ENCODE results near the gene AGRN. TPM values are rescaled to one million over a fixed set of nuclear protein-coding genes. Genes with fewer than 3 reads are reported as not detected.

The AGRN gene
- total RNA-seq, 2 experiments from 2014 or later: 18.8 to 19.3 TPM

- H3K4me1 Mint-ChIP-seq: peaks cover 8% of the 10 kb centered on the region
- POLR2A ChIA-PET: interaction anchor here (1.2 kb wide), 1 partner anchor 16 kb away, joined by 3 read pairs; no protein-coding TSS in a partner anchor
- no peak overlapping the region for H3K4me3 Mint-ChIP-seq
- peaks cover 7% of the 10 kb centered on the region for H3K36me3 Mint-ChIP-seq
- no peak for DNase-seq
- ATAC-seq (ENCODE audit: low read depth): no peak
- H3K27ac Mint-ChIP-seq: no peak overlapping the region
- no peaks in the 10 kb centered on the region for H3K27me3 Mint-ChIP-seq
- H3K9me3 Mint-ChIP-seq: no peaks in the 10 kb centered on the region
Measured at GRCh38 chr1:1043921-1044320, 24.0 kb downstream of the AGRN start.

DNA sequence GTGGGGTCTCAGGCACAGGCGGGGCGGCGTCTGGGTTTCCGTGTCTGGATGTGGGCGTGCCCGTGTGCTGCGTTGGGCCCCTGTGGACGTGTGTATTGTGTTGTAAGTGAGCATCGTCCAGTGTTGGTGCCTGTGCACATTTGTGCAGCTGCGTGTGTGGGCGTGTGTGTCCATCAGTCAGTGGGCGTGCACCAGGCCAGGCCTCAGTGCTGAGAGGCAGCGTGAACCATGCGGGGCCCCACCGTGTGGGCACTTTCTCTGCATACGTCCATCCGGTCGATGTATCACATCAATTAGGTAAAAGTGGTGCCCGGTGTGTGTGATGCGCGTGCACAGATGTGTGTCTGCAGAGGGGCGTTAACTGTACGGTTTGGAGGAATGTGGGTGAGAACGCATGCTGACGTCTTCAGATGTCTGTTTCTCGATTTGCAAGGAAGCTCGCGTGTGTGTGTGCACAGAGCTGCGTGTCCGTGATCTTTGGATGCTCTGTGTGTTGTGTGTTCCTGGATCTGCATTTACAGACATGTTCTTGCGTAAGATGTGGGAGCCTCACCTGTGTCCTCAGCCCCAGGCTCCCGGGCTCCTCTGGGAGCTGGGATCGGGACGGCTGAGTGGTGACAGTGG is 24.6 kb downstream of the AGRN start:
- ATAC-seq (ENCODE audit: low read depth) (no peak), DNase-seq (no peak)
- Mint-ChIP-seq H3K27ac (no peak overlapping the region), H3K4me3 (no peak overlapping the region), H3K27me3 (no peaks in the 10 kb centered on the region), H3K9me3 (no peaks in the 10 kb centered on the region), H3K36me3 (peaks cover 7% of the 10 kb centered on the region), H3K4me1 (peaks cover 3% of the 10 kb centered on the region)
- POLR2A ChIA-PET: interaction anchor here (1.2 kb wide), 1 partner anchor 16 kb away, joined by 3 read pairs; no protein-coding TSS in a partner anchor

DNA sequence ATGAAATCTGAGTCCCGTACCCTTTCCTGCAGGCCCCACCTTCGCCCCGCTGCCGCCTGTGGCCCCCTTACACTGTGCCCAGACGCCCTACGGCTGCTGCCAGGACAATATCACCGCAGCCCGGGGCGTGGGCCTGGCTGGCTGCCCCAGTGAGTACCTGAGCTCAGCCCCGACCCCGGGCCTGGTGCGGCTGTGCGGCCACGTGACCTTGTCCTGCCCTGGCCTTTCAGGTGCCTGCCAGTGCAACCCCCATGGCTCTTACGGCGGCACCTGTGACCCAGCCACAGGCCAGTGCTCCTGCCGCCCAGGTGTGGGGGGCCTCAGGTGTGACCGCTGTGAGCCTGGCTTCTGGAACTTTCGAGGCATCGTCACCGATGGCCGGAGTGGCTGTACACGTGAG is 25.2 kb downstream of the AGRN start:
- DNase-seq: no peak
- no peak for ATAC-seq (ENCODE audit: low read depth)
- H3K9me3 Mint-ChIP-seq: no peaks in the 10 kb centered on the region
- H3K27me3 Mint-ChIP-seq: no peaks in the 10 kb centered on the region
- peaks cover 7% of the 10 kb centered on the region for H3K36me3 Mint-ChIP-seq
- H3K27ac Mint-ChIP-seq: no peak overlapping the region
- no peak overlapping the region for H3K4me3 Mint-ChIP-seq
- no peaks in the 10 kb centered on the region for H3K4me1 Mint-ChIP-seq
- POLR2A ChIA-PET: no interaction called here

- H3K4me1 Mint-ChIP-seq: no peaks in the 10 kb centered on the region
- peaks cover 9% of the 10 kb centered on the region for H3K36me3 Mint-ChIP-seq
- H3K4me3 Mint-ChIP-seq: no peak overlapping the region
- no peaks in the 10 kb centered on the region for H3K9me3 Mint-ChIP-seq
- POLR2A ChIA-PET: no interaction called here
- DNase-seq (no peak), ATAC-seq (ENCODE audit: low read depth) (no peak)
- no peak overlapping the region for H3K27ac Mint-ChIP-seq
- H3K27me3 Mint-ChIP-seq: no peaks in the 10 kb centered on the region
Measured at GRCh38 chr1:1046243-1046642, 26.3 kb downstream of the AGRN start.

DNA sequence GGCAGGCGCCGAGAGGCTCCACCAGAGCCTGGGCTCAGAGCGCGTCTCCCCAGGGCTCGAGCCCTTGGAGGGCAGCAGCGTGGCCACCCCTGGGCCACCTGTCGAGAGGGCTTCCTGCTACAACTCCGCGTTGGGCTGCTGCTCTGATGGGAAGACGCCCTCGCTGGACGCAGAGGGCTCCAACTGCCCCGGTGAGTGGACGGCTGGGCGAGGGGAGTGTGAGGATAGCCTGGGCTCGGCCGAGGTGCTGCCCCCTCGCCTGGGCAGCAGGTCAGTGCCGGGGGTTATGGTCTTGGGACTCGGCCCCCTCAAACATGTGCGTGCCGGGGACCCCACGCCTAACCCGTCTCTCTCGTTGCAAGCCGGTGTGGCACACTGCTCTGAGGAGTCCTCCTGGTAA is 26.8 kb downstream of the AGRN start:
- H3K27me3 Mint-ChIP-seq: no peaks in the 10 kb centered on the region
- H3K9me3 Mint-ChIP-seq: no peaks in the 10 kb centered on the region
- no peak overlapping the region for H3K27ac Mint-ChIP-seq
- H3K4me3 Mint-ChIP-seq: no peak overlapping the region
- no peaks in the 10 kb centered on the region for H3K4me1 Mint-ChIP-seq
- DNase-seq (no peak), ATAC-seq (ENCODE audit: low read depth) (no peak)
- POLR2A ChIA-PET: no interaction called here
- H3K36me3 Mint-ChIP-seq: peaks cover 9% of the 10 kb centered on the region

DNA sequence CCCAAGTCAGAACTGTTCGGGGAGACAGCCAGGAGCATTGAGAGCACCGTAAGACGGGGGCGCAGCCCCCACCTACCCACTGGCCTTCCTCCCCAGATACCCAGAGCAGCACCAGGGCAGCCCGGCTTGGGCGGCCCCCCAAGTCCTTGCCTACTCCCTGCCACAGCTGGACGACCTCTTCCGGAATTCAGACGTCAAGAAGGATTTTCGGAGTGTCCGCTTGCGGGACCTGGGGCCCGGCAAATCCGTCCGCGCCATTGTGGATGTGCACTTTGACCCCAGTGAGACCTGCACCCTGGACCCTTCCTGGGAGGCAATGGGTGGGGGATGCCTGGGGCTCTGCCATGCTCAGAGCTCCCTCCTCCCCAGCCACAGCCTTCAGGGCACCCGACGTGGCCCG is 27.5 kb downstream of the AGRN start:
- H3K4me1 Mint-ChIP-seq: no peaks in the 10 kb centered on the region
- peaks cover 12% of the 10 kb centered on the region for H3K36me3 Mint-ChIP-seq
- H3K4me3 Mint-ChIP-seq: no peak overlapping the region
- POLR2A ChIA-PET: no interaction called here
- ATAC-seq (ENCODE audit: low read depth) (no peak), DNase-seq (no peak)
- H3K27ac Mint-ChIP-seq: no peak overlapping the region
- H3K9me3 Mint-ChIP-seq: peaks cover 3% of the 10 kb centered on the region
- H3K27me3 Mint-ChIP-seq: no peaks in the 10 kb centered on the region

- POLR2A ChIA-PET: no interaction called here
Measured at GRCh38 chr1:1047963-1048362, 28.0 kb downstream of the AGRN start.

GRCh38 chr1:1048765-1049164 is 28.8 kb downstream of the AGRN start:
- peaks cover 9% of the 10 kb centered on the region for H3K36me3 Mint-ChIP-seq
- no peaks in the 10 kb centered on the region for H3K27me3 Mint-ChIP-seq
- H3K9me3 Mint-ChIP-seq: peaks cover 3% of the 10 kb centered on the region
- H3K4me1 Mint-ChIP-seq: no peaks in the 10 kb centered on the region
- POLR2A ChIA-PET: no interaction called here
- ATAC-seq (ENCODE audit: low read depth) (no peak), DNase-seq (no peak)
- H3K4me3 Mint-ChIP-seq: no peak overlapping the region
- no peak overlapping the region for H3K27ac Mint-ChIP-seq

More at GRCh38 chr1:1047963-1048362, 28.0 kb downstream of the AGRN start:
- DNase-seq (no peak), ATAC-seq (ENCODE audit: low read depth) (no peak)
- peaks cover 3% of the 10 kb centered on the region for H3K9me3 Mint-ChIP-seq
- H3K27ac Mint-ChIP-seq: no peak overlapping the region
- H3K4me1 Mint-ChIP-seq: no peaks in the 10 kb centered on the region
- no peak overlapping the region for H3K4me3 Mint-ChIP-seq
- no peaks in the 10 kb centered on the region for H3K27me3 Mint-ChIP-seq
- peaks cover 12% of the 10 kb centered on the region for H3K36me3 Mint-ChIP-seq

DNA sequence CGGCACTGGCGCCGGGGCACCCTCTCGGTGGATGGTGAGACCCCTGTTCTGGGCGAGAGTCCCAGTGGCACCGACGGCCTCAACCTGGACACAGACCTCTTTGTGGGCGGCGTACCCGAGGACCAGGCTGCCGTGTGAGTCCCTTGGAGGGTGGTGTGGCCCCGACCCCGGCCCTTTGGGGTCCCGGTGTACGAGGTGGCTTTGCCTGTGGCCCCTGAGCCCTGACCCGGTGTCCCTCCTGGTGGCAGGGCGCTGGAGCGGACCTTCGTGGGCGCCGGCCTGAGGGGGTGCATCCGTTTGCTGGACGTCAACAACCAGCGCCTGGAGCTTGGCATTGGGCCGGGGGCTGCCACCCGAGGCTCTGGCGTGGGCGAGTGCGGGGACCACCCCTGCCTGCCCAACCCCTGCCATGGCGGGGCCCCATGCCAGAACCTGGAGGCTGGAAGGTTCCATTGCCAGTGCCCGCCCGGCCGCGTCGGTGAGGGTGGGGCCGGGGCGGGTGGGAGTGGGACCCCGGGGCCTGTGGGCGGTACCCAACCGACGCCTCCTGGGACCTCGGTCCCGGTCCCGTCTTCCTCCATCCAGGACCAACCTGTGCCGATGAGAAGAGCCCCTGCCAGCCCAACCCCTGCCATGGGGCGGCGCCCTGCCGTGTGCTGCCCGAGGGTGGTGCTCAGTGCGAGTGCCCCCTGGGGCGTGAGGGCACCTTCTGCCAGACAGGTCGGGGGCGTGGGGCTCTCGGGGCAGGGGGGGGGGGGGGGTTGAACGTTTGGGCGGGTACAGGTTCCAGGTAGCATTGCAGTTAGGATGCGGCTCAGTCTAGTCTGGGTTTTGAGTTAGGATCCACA is 29.6 kb downstream of the AGRN start:
- Mint-ChIP-seq H3K4me1 (no peaks in the 10 kb centered on the region), H3K27ac (no peak overlapping the region), H3K4me3 (no peak overlapping the region), H3K27me3 (no peaks in the 10 kb centered on the region), H3K9me3 (peaks cover 3% of the 10 kb centered on the region), H3K36me3 (peaks cover 9% of the 10 kb centered on the region)
- ATAC-seq (ENCODE audit: low read depth) (no peak), DNase-seq (no peak)
- POLR2A ChIA-PET: no interaction called here

- no peaks in the 10 kb centered on the region for H3K27me3 Mint-ChIP-seq
- POLR2A ChIA-PET: no interaction called here
- no peak overlapping the region for H3K27ac Mint-ChIP-seq
- no peaks in the 10 kb centered on the region for H3K4me1 Mint-ChIP-seq
- no peak overlapping the region for H3K4me3 Mint-ChIP-seq
- no peak for DNase-seq
- peaks cover 3% of the 10 kb centered on the region for H3K9me3 Mint-ChIP-seq
- H3K36me3 Mint-ChIP-seq: peaks cover 6% of the 10 kb centered on the region
- no peak for ATAC-seq (ENCODE audit: low read depth)
Measured at GRCh38 chr1:1050577-1051052, 30.7 kb downstream of the AGRN start.

- peaks cover 3% of the 10 kb centered on the region for H3K9me3 Mint-ChIP-seq
- no peak overlapping the region for H3K4me3 Mint-ChIP-seq
- POLR2A ChIA-PET: no interaction called here
- DNase-seq (no peak), ATAC-seq (ENCODE audit: low read depth) (no peak)
- peaks cover 6% of the 10 kb centered on the region for H3K36me3 Mint-ChIP-seq
- no peaks in the 10 kb centered on the region for H3K27me3 Mint-ChIP-seq
- H3K27ac Mint-ChIP-seq: no peak overlapping the region
- no peaks in the 10 kb centered on the region for H3K4me1 Mint-ChIP-seq
Measured at GRCh38 chr1:1051127-1051810, 31.3 kb downstream of the AGRN start.

DNA sequence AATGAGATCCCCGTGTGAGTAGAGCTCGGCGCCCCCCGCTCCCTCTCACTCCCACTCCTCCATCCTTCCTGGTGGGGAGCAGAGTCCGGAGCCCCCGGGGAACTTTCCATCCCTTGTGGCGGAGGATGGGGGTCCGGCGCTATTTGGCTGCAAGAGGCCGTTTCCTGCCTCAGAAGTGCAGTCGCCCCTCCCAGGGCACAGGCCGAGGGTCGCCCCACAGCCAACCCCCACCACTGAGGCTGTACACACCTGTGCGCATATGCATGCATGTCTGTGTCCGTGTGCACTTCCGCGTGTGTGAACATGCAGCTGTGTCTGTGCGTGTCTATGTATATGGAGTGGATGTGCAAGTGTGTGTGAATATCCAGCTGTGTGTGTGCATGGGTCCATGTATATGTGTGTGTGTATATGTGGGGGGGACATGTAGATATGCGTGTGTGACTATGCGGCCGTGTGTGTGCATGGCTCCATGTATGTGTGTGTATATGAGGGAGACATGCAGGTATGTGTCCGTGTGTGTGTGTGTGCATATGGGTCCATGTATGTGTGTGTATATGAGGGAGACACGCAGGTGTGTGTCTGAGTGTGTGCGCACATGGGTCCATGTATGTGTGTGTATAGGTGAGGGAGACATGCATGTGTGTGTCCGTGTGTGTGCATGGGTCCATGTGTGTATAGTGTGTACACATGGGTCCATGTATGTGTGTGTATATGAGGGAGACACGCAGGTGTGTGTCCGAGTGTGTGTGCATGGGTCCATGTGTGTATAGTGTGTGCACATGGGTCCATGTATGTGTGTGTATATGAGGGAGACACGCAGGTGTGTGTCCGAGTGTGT is 32.3 kb downstream of the AGRN start:
- no peak overlapping the region for H3K4me3 Mint-ChIP-seq

DNA sequence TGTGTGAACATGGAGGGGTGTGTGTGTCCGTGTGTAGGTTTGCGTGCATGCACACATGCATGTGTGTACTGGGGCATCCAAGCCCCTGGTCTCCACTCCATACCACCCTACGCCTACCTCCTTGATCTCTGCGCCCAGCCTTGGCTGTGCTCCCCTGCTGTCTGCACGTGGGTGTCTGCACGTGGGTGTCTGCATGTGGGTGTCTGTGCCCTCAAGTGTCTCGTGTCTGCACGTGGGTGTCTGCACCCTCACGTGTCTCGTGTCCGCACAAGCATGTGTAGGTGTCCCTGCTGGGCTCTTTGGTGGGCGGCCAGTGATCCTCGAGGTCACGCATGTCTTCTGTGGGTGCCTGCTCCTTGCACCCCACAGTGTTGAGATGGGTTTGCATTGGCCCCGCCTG is 33.1 kb downstream of the AGRN start:
- POLR2A ChIA-PET: no interaction called here
- H3K36me3 Mint-ChIP-seq: peaks cover 6% of the 10 kb centered on the region
- ATAC-seq (ENCODE audit: low read depth) (no peak), DNase-seq (no peak)
- H3K4me3 Mint-ChIP-seq: no peak overlapping the region
- H3K4me1 Mint-ChIP-seq: peaks cover 2% of the 10 kb centered on the region
- H3K9me3 Mint-ChIP-seq: peaks cover 3% of the 10 kb centered on the region
- H3K27ac Mint-ChIP-seq: no peak overlapping the region
- peaks cover 6% of the 10 kb centered on the region for H3K27me3 Mint-ChIP-seq

More for the DNA sequence above, 32.3 kb downstream of the AGRN start:
- peaks cover 6% of the 10 kb centered on the region for H3K36me3 Mint-ChIP-seq
- POLR2A ChIA-PET: no interaction called here
- H3K9me3 Mint-ChIP-seq: peaks cover 3% of the 10 kb centered on the region
- H3K27me3 Mint-ChIP-seq: no peaks in the 10 kb centered on the region
- no peak overlapping the region for H3K27ac Mint-ChIP-seq
- no peaks in the 10 kb centered on the region for H3K4me1 Mint-ChIP-seq
- no peak for ATAC-seq (ENCODE audit: low read depth)
- no peak for DNase-seq

Measured in activated naive CD8-positive, alpha-beta T cell treated with anti-CD3 and anti-CD28 coated beads, Interleukin-2, amount 10 ng/mL, durations not matched to agents 7 days and 5 days (primary cell).